Measurements from ENCODE around the gene NEK10.
"Not testable (repeated sequence)": the region's sequence is repeated elsewhere in the genome, so short reads cannot be mapped to it uniquely, and the experiment has no call there.

NEK10 gene

GRCh38 chr3:27368831-27369607, at the start of gene NEK10:
TSS of gene NEK10 (minus strand) at chr3:27369383. CDS start at chr3:27352882, 16,501 bp downstream.
- DNase-seq: no peak

- DNase-seq: no peak
These were observed 46.0 kb upstream of the NEK10 start for GRCh38 chr3:27415202-27415601.

- no peak for DNase-seq
These were observed 23.9 kb upstream of the NEK10 start for GRCh38 chr3:27392950-27393679.

GRCh38 chr3:27392414-27392813, 23.2 kb upstream of the NEK10 start:
- DNase-seq: not testable (repeated sequence)

- no peak for DNase-seq
These were observed 22.6 kb upstream of the NEK10 start for GRCh38 chr3:27391796-27392195.

- no peak for DNase-seq
These were observed 18.4 kb upstream of the NEK10 start for GRCh38 chr3:27387625-27388024.

- DNase-seq: no peak
These were observed 16.3 kb upstream of the NEK10 start for GRCh38 chr3:27385504-27385903.

- no peak for DNase-seq
These were observed 15.0 kb upstream of the NEK10 start for GRCh38 chr3:27384191-27384590.

- no peak for DNase-seq
These were observed 11.5 kb upstream of the NEK10 start for GRCh38 chr3:27380433-27381357.

- no peak for DNase-seq
These were observed 9.1 kb upstream of the NEK10 start for GRCh38 chr3:27378331-27378730.

GRCh38 chr3:27376109-27376772, 7.1 kb upstream of the NEK10 start:
- DNase-seq: no peak

- DNase-seq: no peak
These were observed 3.1 kb downstream of the NEK10 start for GRCh38 chr3:27366062-27366591.

- no peak for DNase-seq
These were observed 8.8 kb downstream of the NEK10 start for GRCh38 chr3:27360113-27361078.

- DNase-seq: no peak
These were observed 10.8 kb downstream of the NEK10 start for GRCh38 chr3:27358372-27358771.

- DNase-seq: no peak
These were observed 11.4 kb downstream of the NEK10 start for GRCh38 chr3:27357665-27358258.

GRCh38 chr3:27356976-27357375, 12.2 kb downstream of the NEK10 start:
- no peak for DNase-seq

GRCh38 chr3:27354588-27355203, 14.5 kb downstream of the NEK10 start:
- DNase-seq: no peak

- DNase-seq: no peak
These were observed 15.0 kb downstream of the NEK10 start for GRCh38 chr3:27354161-27354560.

- no peak for DNase-seq
These were observed 16.0 kb downstream of the NEK10 start for GRCh38 chr3:27353221-27353620.

- no peak for DNase-seq
These were observed 17.1 kb downstream of the NEK10 start for GRCh38 chr3:27352047-27352446.
